Lung (tissue), 12 donors: Measurements from ENCODE around the gene INMT. TPM values are rescaled to one million over a fixed set of nuclear protein-coding genes. Genes with fewer than 3 reads are reported as not detected.

Experiments used
- ATAC-seq: fragments of 200-7000 bp; cut with Tn5 transposase; one replicate; pipeline ENCODE4 v1.9.1; 2020; ENCODE audit warnings: moderate number of reproducible peaks; ENCODE audit not compliant: insufficient read depth, low FRiP score
- DNase-seq, 3 donors: peaks; one replicate each; pipeline ENCODE4 v3.0.0-alpha.2; 2013 to 2017
- H3K27ac ChIP-seq, 2 donors: one replicate each; pipeline ENCODE4 v1.5.1; 2013; ENCODE audit warnings: mild to moderate bottlenecking in 2 of 2, moderate library complexity in 2 of 2, control low read depth in 1 of 2, inconsistent platforms in 1 of 2, low read depth in 1 of 2, low read length in 1 of 2
- H3K27me3 ChIP-seq, 3 donors: one replicate each; pipeline ENCODE4 v1.5.1; 2013; ENCODE audit warnings: low read length in 2 of 3; ENCODE audit not compliant: control insufficient read depth in 3 of 3, insufficient read depth in 3 of 3
- H3K36me3 ChIP-seq, 4 donors: one replicate each; pipeline ENCODE4 v1.5.1; 2013; ENCODE audit warnings: low read length in 4 of 4, mild to moderate bottlenecking in 1 of 4, moderate library complexity in 1 of 4; ENCODE audit not compliant: control insufficient read depth in 4 of 4, insufficient read depth in 4 of 4
- H3K4me1 ChIP-seq, 5 donors: one replicate each; pipeline ENCODE4 v1.5.1; 2013; ENCODE audit warnings: low read length in 5 of 5, mild to moderate bottlenecking in 2 of 5, moderate library complexity in 1 of 5; ENCODE audit not compliant: control insufficient read depth in 5 of 5, insufficient read depth in 5 of 5
- H3K4me3 ChIP-seq: one replicate; pipeline ENCODE4 v1.5.1; 2013; ENCODE audit warnings: mild to moderate bottlenecking, control low read depth, moderate library complexity
- H3K9ac ChIP-seq, 2 donors: one replicate each; pipeline ENCODE4 v1.5.1; 2013; ENCODE audit warnings: low read length in 2 of 2, control low read depth in 1 of 2; ENCODE audit not compliant: insufficient read depth in 1 of 2
- H3K9me3 ChIP-seq, 4 donors: one replicate each; pipeline ENCODE4 v1.5.1; 2013; ENCODE audit warnings: low read length in 3 of 4, mild to moderate bottlenecking in 1 of 4, moderate library complexity in 1 of 4; ENCODE audit not compliant: control insufficient read depth in 4 of 4, insufficient read depth in 3 of 4
- WGBS, 2 donors: extraction: QIAGEN DNeasy Blood & Tissue Kit; methylation state at CpG; one replicate each; pipeline ENCODE4 v1.1.7; 2013; 5-methylcytosine and 5-hydroxymethylcytosine counted together
- polyA plus RNA-seq, 2 donors: library from polyadenylated mRNA; stranded (reverse); fragments of 200-250 nt; gene quantifications; one replicate each; pipeline ENCODE4 v1.2.1, GENCODE V29; 2013
- total RNA-seq, 2 donors: library from RNA; depleted of rRNA in 1 of 2; stranded (reverse); fragments of >200 nt in 1 of 2; gene quantifications; one replicate each; pipeline ENCODE4 v1.2.1, GENCODE V29; 2014 to 2021
- TF ChIP-seq, protein P1 (sequence below): IDR thresholded peaks from 2 replicates; pipeline ENCODE4 v1.5.1; 2012; ENCODE audit warnings: mild to moderate bottlenecking; ENCODE audit errors: control extremely low read depth, extremely low read depth
- donor health status: control.
- donor health status: control.
- donor health status: Bipolar disorder and iron deficiency.
- donor health status: healthy.
- donor health status: DM: yes; HTN: yes; CAD: no.

The INMT gene
- total and polyA plus RNA-seq, 4 donors, result 88.7 to 200 (median 127) TPM

DNA sequence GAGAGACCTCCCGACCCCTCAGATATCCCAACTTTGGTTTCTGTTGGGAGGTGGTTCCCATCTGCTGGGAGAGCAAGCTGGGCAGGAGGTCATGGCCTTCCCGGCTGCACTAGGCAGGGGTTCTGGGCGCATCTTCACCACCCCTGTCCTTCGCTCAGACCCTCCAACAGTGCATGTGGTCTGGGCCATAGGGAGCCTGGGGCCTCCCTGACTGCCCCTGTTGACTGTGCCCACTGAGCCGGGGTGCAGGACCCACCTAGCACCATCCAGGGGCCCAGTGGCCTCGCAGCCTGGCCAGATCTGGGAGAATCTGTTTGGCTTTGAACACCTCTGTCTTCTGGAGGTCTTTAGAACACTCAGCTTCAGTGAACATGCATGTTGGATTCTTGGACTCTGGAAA is 18.7 kb upstream of the INMT start:
- DNase-seq, result no peak
- Histone ChIP-seq H3K4me3 (no peak overlapping the region), H3K9ac (no peak overlapping the region), H3K27me3 (no peaks in the 10 kb centered on the region), H3K36me3 (no peaks in the 10 kb centered on the region), H3K4me1 (no peaks in the 10 kb centered on the region), H3K27ac (no peak overlapping the region), H3K9me3 (no peaks in the 10 kb centered on the region)
- WGBS, 2 donors, result 91 to 95% methylated on average over 6 of the region's 6 CpGs
- ATAC-seq, result no peak
- TF ChIP-seq, protein P1, sequence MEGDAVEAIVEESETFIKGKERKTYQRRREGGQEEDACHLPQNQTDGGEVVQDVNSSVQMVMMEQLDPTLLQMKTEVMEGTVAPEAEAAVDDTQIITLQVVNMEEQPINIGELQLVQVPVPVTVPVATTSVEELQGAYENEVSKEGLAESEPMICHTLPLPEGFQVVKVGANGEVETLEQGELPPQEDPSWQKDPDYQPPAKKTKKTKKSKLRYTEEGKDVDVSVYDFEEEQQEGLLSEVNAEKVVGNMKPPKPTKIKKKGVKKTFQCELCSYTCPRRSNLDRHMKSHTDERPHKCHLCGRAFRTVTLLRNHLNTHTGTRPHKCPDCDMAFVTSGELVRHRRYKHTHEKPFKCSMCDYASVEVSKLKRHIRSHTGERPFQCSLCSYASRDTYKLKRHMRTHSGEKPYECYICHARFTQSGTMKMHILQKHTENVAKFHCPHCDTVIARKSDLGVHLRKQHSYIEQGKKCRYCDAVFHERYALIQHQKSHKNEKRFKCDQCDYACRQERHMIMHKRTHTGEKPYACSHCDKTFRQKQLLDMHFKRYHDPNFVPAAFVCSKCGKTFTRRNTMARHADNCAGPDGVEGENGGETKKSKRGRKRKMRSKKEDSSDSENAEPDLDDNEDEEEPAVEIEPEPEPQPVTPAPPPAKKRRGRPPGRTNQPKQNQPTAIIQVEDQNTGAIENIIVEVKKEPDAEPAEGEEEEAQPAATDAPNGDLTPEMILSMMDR, result no peak

DNA sequence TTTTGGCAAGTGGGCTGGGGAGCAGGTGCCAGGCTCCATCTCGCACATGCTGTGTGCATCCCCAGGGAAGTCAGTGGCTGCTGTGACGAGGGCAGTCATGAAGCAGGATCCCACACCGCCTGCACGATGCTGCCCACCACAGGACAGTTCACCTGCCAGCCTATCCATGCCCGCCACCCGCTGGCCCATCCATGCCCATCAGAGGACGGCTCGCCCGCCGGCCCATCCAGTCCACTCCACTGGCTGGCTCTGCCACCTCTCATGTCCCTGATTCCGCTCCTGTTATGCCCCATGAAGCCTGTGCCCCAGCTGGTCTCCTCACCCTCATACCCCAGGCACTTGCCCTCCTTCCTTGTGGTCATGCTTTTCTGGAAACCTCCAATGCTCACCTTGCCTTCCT is 18.2 kb upstream of the INMT start:
- no peaks in the 10 kb centered on the region for H3K4me1 ChIP-seq
- H3K36me3 ChIP-seq, result no peaks in the 10 kb centered on the region
- no peak overlapping the region for H3K27ac ChIP-seq
- no peak for DNase-seq
- H3K27me3 ChIP-seq, result no peaks in the 10 kb centered on the region
- WGBS, 2 donors, result 91 to 99% methylated on average over 11 of the region's 11 CpGs
- H3K9me3 ChIP-seq, result no peaks in the 10 kb centered on the region
- TF ChIP-seq, protein P1, result no peak
- no peak overlapping the region for H3K4me3 ChIP-seq
- H3K9ac ChIP-seq, result no peak overlapping the region
- ATAC-seq, result no peak

- no peak for DNase-seq
- H3K36me3 ChIP-seq, result no peaks in the 10 kb centered on the region
- H3K27me3 ChIP-seq, result no peaks in the 10 kb centered on the region
- no peaks in the 10 kb centered on the region for H3K4me1 ChIP-seq
- no peak overlapping the region for H3K4me3 ChIP-seq
- 89 to 90% methylated on average over 7 of the region's 7 CpGs for WGBS, 2 donors
- TF ChIP-seq, protein P1, result no peak
- no peaks in the 10 kb centered on the region for H3K9me3 ChIP-seq
- H3K27ac ChIP-seq, result no peak overlapping the region
- no peak overlapping the region for H3K9ac ChIP-seq
- no peak for ATAC-seq
Measured at GRCh38 chr7:30734497-30734896, 17.4 kb upstream of the INMT start.

GRCh38 chr7:30735631-30736030 is 16.3 kb upstream of the INMT start:
- TF ChIP-seq, protein P1, result no peak
- H3K4me3 ChIP-seq, result no peak overlapping the region
- no peaks in the 10 kb centered on the region for H3K27me3 ChIP-seq
- H3K36me3 ChIP-seq, result no peaks in the 10 kb centered on the region
- no peak overlapping the region for H3K9ac ChIP-seq
- DNase-seq, result no peak
- H3K9me3 ChIP-seq, result no peaks in the 10 kb centered on the region
- no peak for ATAC-seq
- H3K4me1 ChIP-seq, result no peaks in the 10 kb centered on the region
- 91 to 95% methylated on average over 3 of the region's 3 CpGs for WGBS, 2 donors
- no peak overlapping the region for H3K27ac ChIP-seq
